SKM-1 treated with dmso at 0.1 percent for 144 hours (cell line): ENCODE data around the gene LIMK2.
"Not testable (repeated sequence)": the region's sequence is repeated elsewhere in the genome, so short reads cannot be mapped to it uniquely, and the experiment has no call there.

Experiments
- DNase-seq: peaks from one replicate; lab custom pipeline; 2025; ENCODE audit not compliant: unreplicated experiment; lab: John Stamatoyannopoulos, UW

LIMK2 gene

GRCh38 chr22:31241936-31242335, 29.8 kb downstream of the LIMK2 start:
- no peak for DNase-seq

- no peak for DNase-seq
Measured at GRCh38 chr22:31243339-31244045, 31.4 kb downstream of the LIMK2 start.

- DNase-seq, result no peak
Measured at GRCh38 chr22:31244046-31244942, 32.2 kb downstream of the LIMK2 start.

- no peak for DNase-seq
Measured at GRCh38 chr22:31244943-31245451, 32.9 kb downstream of the LIMK2 start.

GRCh38 chr22:31245998-31246397, 33.9 kb downstream of the LIMK2 start:
- not testable (repeated sequence) for DNase-seq

- no peak for DNase-seq
Measured at GRCh38 chr22:31246687-31247086, 34.6 kb downstream of the LIMK2 start.

GRCh38 chr22:31247726-31248125, 35.6 kb downstream of the LIMK2 start:
- no peak for DNase-seq

- DNase-seq, result peak; percentile 10
Measured at GRCh38 chr22:31248138-31248745, 36.1 kb downstream of the LIMK2 start.

GRCh38 chr22:31248965-31249958, 37.2 kb downstream of the LIMK2 start:
- DNase-seq, result no peak

- no peak for DNase-seq
Measured at GRCh38 chr22:31250740-31251600, 38.9 kb downstream of the LIMK2 start.

- no peak for DNase-seq
Measured at GRCh38 chr22:31253949-31254348, 41.9 kb downstream of the LIMK2 start.

GRCh38 chr22:31259798-31260473, 47.8 kb downstream of the LIMK2 start:
- no peak for DNase-seq

- no peak for DNase-seq
Measured at GRCh38 chr22:31260474-31260856, 48.4 kb downstream of the LIMK2 start.

GRCh38 chr22:31262312-31263133, 50.4 kb downstream of the LIMK2 start:
- no peak for DNase-seq

- no peak for DNase-seq
Measured at GRCh38 chr22:31263896-31264640, 52.0 kb downstream of the LIMK2 start.

GRCh38 chr22:31268281-31268680, 56.2 kb downstream of the LIMK2 start:
- DNase-seq, result no peak

- no peak for DNase-seq
Measured at GRCh38 chr22:31269892-31270579, 57.9 kb downstream of the LIMK2 start.
